Right lobe of liver (tissue), 6 donors: ENCODE results near the gene OOSP4B. TPM values are rescaled to one million over a fixed set of nuclear protein-coding genes. Genes with fewer than 3 reads are reported as not detected.
"Not testable (repeated sequence)": the region's sequence is repeated elsewhere in the genome, so short reads cannot be mapped to it uniquely, and the experiment has no call there.

Experiments used
- ATAC-seq, 4 donors: fragments of 200-7000 bp; cut with Tn5 transposase; one replicate each; pipeline ENCODE4 v1.9.1; 2020; ENCODE audit warnings: mild to moderate bottlenecking in 4 of 4, moderate library complexity in 4 of 4
- DNase-seq, 3 donors: peaks; one replicate each; pipeline ENCODE4 v3.0.0-alpha.2; 2020
- H3K27ac ChIP-seq, 3 donors: fragments of 200-600 bp; one replicate each; pipeline ENCODE4 v1.8.0; 2022
- H3K27me3 ChIP-seq, 2 donors: fragments of 200-600 bp; one replicate each; pipeline ENCODE4 v1.8.0; 2022
- H3K36me3 ChIP-seq, 4 donors: fragments of 200-600 bp; sonication (generic) in 1 of 4; one replicate each; pipeline versions ENCODE4 v1.5.1 to v1.8.0; 2017 to 2022; ENCODE audit warnings: control low read depth in 1 of 4
- H3K4me1 ChIP-seq, 4 donors: fragments of 200-600 bp; sonication (generic) in 1 of 4; one replicate each; pipeline versions ENCODE4 v1.5.1 to v1.8.0; 2017 to 2022; ENCODE audit warnings: control low read depth in 1 of 4
- H3K4me3 ChIP-seq, 3 donors: fragments of 200-600 bp; one replicate each; pipeline ENCODE4 v1.8.0; 2022
- H3K9me3 ChIP-seq, 4 donors: fragments of 200-600 bp; sonication (generic) in 1 of 4; one replicate each; pipeline versions ENCODE4 v1.5.1 to v1.8.0; 2017 to 2022; ENCODE audit warnings: control low read depth in 1 of 4
- POLR2A ChIP-seq: fragments of 450-650 bp; IDR thresholded peaks from one replicate; pipeline ENCODE4 v1.6.1; 2017; ENCODE audit warnings: antibody characterized with exemption, mild to moderate bottlenecking
- WGBS: methylation state at CpG from one replicate; pipeline ENCODE4 v1.1.6; 2018; ENCODE audit warnings: low coverage, low lambda C conversion rate; ENCODE audit not compliant: insufficient coverage; ENCODE audit errors: missing lambda C conversion rate; 5-methylcytosine and 5-hydroxymethylcytosine counted together
- intact Hi-C, 2 donors: fragments of 100-400 bp; cut with DNase I; formaldehyde crosslinking; loops; one replicate each; pipeline versions ENCODE4 v1.11.2 to v1.14.1; 2022
- total RNA-seq, 6 experiments: library from RNA; depleted of rRNA in 2 of 6; stranded (reverse); fragments of >200 nt in 2 of 6; fragmentation: NEBNext Ultra II Directional in 3 of 6; extraction: Animal tissue kit (Norgen Biotek cat#: 25700) in 3 of 6; gene quantifications; one replicate each; pipeline versions ENCODE4 v1.1.0 to v1.2.4, GENCODE V29; 2016 to 2023
- TF ChIP-seq, protein P1 (sequence below), 4 donors: fragments of 200-600 bp in 3 of 4; fragments of 450-650 bp in 1 of 4; IDR thresholded peaks; one replicate each; pipeline versions ENCODE4 v1.5.1 to v1.8.0; 2016 to 2022; ENCODE audit warnings: antibody characterized with exemption in 4 of 4, mild to moderate bottlenecking in 2 of 4
- donor health status: DM: no; HTN: yes; CAD: no.
- donor health status: DM: no; HTN: no; CAD: no.
- donor health status: DM: no; HTN: no; CAD: no.
- donor health status: DM: no; HTN: yes; CAD: no.
- donor health status: DM: no; HTN: yes; CAD: no.

Gene OOSP4B
- total RNA-seq, 6 experiments from 2014 or later = not detected

DNA sequence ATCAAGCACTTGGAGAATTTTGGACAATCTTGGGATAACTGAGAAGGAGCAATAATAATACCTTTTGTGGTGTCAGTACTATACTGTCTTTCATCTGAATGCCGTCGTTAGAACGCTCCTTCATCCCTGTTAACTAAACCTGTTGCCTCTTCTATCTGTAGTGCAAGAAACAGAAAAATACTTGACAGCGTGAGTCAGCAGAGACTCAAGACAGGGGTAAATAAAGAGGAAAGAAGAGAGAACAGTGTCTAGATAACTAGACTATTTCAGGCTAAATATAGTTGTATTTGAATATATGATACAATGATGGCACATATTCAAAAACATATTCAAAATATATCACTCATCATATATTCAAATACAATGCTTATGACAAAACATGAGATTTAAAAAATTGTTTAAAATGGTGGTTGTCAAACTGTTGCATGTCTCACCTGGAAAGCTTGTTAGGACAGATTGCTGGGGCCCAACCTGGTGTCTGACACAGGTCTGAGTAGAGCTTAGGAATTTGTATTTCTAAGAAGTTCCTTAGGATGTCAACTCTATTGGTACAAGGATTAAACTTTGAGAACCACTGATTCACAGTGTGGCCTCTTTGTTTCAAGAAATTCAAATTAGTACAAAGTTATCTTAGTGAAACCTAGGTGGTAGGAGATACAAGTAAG is 35.7 kb upstream of the OOSP4B start:
- intact Hi-C loops = no loop called here
- Histone ChIP-seq H3K36me3 (no peaks in the 10 kb centered on the region), H3K27ac (no peak overlapping the region), H3K27me3 (no peaks in the 10 kb centered on the region), H3K4me3 (no peak overlapping the region), H3K4me1 (no peaks in the 10 kb centered on the region), H3K9me3 (no peaks in the 10 kb centered on the region)
- TF ChIP-seq, protein P1, sequence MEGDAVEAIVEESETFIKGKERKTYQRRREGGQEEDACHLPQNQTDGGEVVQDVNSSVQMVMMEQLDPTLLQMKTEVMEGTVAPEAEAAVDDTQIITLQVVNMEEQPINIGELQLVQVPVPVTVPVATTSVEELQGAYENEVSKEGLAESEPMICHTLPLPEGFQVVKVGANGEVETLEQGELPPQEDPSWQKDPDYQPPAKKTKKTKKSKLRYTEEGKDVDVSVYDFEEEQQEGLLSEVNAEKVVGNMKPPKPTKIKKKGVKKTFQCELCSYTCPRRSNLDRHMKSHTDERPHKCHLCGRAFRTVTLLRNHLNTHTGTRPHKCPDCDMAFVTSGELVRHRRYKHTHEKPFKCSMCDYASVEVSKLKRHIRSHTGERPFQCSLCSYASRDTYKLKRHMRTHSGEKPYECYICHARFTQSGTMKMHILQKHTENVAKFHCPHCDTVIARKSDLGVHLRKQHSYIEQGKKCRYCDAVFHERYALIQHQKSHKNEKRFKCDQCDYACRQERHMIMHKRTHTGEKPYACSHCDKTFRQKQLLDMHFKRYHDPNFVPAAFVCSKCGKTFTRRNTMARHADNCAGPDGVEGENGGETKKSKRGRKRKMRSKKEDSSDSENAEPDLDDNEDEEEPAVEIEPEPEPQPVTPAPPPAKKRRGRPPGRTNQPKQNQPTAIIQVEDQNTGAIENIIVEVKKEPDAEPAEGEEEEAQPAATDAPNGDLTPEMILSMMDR (IDR thresholded peaks at IDR 0.05) = no peak
- TF ChIP-seq POLR2A = no peak
- ATAC-seq (no peak), DNase-seq (no peak)
- 75% methylated on average over 4 of the region's 4 CpGs for WGBS

DNA sequence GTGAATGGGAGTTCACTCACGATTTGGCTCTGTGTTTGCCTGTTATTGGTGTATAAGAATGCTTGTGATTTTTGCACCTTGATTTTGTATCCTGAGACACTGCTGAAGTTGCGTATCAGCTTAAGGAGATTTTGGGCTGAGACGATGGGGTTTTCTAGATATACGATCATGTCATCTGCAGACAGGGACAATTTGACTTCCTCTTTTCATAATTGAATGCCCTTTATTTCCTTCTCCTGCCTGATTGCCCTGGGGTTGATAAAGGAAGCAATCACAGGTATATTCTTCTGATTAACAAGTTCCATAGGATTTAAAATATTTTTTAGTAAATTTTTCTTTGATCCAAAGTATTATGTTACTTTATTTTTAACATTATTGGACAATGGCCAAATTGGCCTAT is 34.9 kb upstream of the OOSP4B start:
- WGBS = 39% methylated on average over 4 of the region's 4 CpGs
- H3K4me1 ChIP-seq, H3K9me3 ChIP-seq, ATAC-seq, intact Hi-C loops, H3K27me3 ChIP-seq, DNase-seq, H3K36me3 ChIP-seq, H3K27ac ChIP-seq, H3K4me3 ChIP-seq: not testable (repeated sequence)

DNA sequence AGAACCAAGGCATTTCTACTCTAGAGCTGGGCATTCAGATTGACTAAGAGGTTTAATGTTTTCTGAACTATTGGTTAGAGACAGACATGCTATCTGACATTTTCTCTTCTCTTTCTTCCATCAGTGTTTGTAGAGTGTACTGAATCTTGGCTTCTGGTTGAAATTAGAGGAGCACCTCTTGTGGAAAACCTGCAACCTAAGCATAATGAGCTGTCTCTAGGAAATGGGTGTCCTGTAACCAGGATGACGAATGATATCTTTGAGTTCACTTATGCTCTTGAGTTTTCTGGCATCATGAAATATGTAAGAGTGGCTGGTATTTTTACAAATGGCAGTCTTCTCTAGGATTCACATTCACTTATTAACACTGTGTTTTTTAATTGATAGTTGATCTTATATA is 33.8 kb upstream of the OOSP4B start:
- Histone ChIP-seq H3K4me3 (no peak overlapping the region), H3K27ac (no peak overlapping the region), H3K27me3 (no peaks in the 10 kb centered on the region), H3K4me1 (no peaks in the 10 kb centered on the region), H3K9me3 (no peaks in the 10 kb centered on the region), H3K36me3 (no peaks in the 10 kb centered on the region)
- no peak for DNase-seq
- no peak for ATAC-seq
- TF ChIP-seq POLR2A = no peak
- TF ChIP-seq, protein P1 (IDR thresholded peaks at IDR 0.05) = no peak
- WGBS = 71% methylated on average over 1 of the region's 1 CpG
- intact Hi-C loops = no loop called here

DNA sequence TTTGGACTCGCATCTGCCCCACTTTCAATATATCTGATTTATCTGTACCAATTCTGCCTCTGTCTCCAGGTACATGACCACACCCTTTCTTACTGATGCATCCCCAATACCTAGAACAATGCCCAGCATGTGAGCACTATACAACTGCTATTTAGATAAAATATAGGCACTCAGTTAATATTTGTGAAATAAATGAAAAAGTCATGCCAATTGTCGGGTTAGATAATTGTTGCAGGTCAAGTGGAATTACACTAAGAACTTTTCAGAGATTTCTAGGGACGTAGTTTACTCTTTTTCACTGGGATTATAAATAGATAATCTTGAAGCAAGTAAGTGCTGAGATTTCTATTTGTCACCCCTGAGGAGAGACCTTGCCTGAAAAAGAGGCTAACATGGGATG is 32.6 kb upstream of the OOSP4B start:
- no peaks in the 10 kb centered on the region for H3K9me3 ChIP-seq
- no peak overlapping the region for H3K27ac ChIP-seq
- 78% methylated on average over 3 of the region's 3 CpGs for WGBS
- ATAC-seq (no peak), DNase-seq (no peak)
- intact Hi-C loops = no loop called here
- no peak for TF ChIP-seq POLR2A
- TF ChIP-seq, protein P1 (IDR thresholded peaks at IDR 0.05) = no peak
- no peaks in the 10 kb centered on the region for H3K4me1 ChIP-seq
- no peak overlapping the region for H3K4me3 ChIP-seq
- no peaks in the 10 kb centered on the region for H3K36me3 ChIP-seq
- no peaks in the 10 kb centered on the region for H3K27me3 ChIP-seq

DNA sequence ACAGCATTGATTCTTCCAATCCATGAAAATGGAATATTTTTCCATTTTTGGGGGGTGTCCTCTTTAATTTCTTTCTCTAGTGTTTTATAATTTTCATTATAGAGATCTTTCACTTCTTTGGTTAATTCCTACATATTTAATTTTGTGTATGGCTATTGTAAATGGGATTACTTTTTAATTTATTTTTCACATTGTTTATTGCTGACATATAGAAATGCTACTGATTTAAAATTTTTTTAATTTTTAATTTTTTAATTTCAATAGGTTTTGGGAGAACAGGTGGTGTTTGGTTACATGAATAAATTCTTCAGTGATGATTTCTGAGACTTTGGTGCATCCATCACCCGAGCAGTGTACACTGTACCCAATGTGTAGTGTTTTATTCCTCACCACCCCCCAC is 26.6 kb upstream of the OOSP4B start:
- Histone ChIP-seq H3K27ac (no peak overlapping the region), H3K36me3 (no peaks in the 10 kb centered on the region), H3K27me3 (no peaks in the 10 kb centered on the region), H3K4me1 (no peaks in the 10 kb centered on the region), H3K9me3 (no peaks in the 10 kb centered on the region), H3K4me3 (no peak overlapping the region)
- 38% methylated on average over 1 of the region's 1 CpG for WGBS
- DNase-seq = no peak
- ATAC-seq = no peak
- no peak for TF ChIP-seq POLR2A
- TF ChIP-seq, protein P1 (IDR thresholded peaks at IDR 0.05) = no peak
- intact Hi-C loops = no loop called here
